IMR-90 (cell line): ENCODE data around the gene RRN3.

ENCODE experiments used
- BHLHE40 ChIP-seq: fragments of 150-350 bp; IDR thresholded peaks from 2 replicates; pipeline ENCODE4 v1.6.1; 2016; ENCODE audit warnings: mild to moderate bottlenecking, low read depth, low read length
- CEBPB ChIP-seq: IDR thresholded peaks from 2 replicates; pipeline ENCODE4 v1.6.1; 2012; ENCODE audit warnings: low read depth, low read length, improper control_type of control experiment
- CTCF ChIP-seq: conservative IDR thresholded peaks from 2 replicates; pipeline ENCODE4 v1.5.1; 2012; ENCODE audit warnings: mild to moderate bottlenecking, low read depth, low read length, improper control_type of control experiment
- ELK1 ChIP-seq: fragments of 150-350 bp; IDR thresholded peaks from 2 replicates; pipeline ENCODE4 v1.6.1; 2016; ENCODE audit warnings: low read depth, mild to moderate bottlenecking, low read length, moderate library complexity, borderline replicate concordance
- MAZ ChIP-seq: IDR thresholded peaks from 2 replicates; pipeline ENCODE4 v1.6.1; 2012; ENCODE audit warnings: low read depth, mild to moderate bottlenecking, low read length, improper control_type of control experiment, moderate library complexity, borderline replicate concordance
- MXI1 ChIP-seq: IDR thresholded peaks from 2 replicates; pipeline ENCODE4 v1.6.1; 2012; ENCODE audit warnings: low read depth, mild to moderate bottlenecking, low read length, moderate library complexity, borderline replicate concordance
- NFE2L2 ChIP-seq: fragments of 150-350 bp; IDR thresholded peaks from 2 replicates; pipeline ENCODE4 v1.6.1; 2016; ENCODE audit warnings: low read depth, mild to moderate bottlenecking, low read length
- POLR2A ChIP-seq: IDR thresholded peaks from 2 replicates; pipeline ENCODE4 v1.6.1; 2012; ENCODE audit warnings: mild to moderate bottlenecking, low read depth, low read length
- RAD21 ChIP-seq: IDR thresholded peaks from 2 replicates; pipeline ENCODE4 v1.6.1; 2012; ENCODE audit warnings: low read length, improper control_type of control experiment
- TF ChIP-seq, protein P1 (sequence below): fragments of 150-350 bp; IDR thresholded peaks from 2 replicates; pipeline ENCODE4 v1.6.1; 2017; ENCODE audit warnings: mild to moderate bottlenecking, antibody characterized with exemption, low read length, low read depth

DNA sequence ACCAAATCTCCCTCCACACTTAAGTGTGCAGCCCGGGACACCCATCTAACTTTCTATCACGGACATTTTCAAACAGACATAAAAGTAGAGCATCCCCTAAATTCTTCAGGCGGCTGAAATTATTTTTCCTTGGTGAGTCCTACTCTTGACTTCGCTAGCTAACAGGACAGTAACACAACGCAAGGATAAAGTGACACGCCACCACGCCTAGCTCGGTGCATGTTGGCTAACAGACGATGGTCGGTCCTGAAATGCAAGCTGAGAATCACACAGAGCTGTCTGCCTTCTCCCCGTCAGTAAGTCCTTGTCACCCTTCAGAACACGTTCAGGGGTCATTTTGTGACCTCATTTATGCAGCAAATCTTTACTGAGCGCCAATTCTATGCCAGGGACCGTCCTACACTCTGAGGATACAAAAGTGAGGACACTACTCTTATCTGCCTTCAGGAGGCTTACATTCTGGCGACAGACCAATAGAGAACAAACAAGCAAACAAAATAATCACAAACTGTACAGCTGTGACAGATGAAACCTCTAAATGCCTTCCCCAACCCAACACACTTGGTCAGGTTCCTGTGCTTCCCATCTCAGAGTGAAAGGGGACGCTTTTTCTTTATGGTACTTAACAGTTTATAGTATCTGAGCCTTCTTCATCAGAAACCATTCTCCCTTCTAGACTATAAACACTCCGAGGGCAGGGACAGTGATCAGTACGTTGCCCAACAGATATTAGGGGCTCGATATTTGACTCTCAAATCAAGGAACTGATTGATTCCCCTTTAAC lies 39.5 kb downstream of the RRN3 start:
- TF ChIP-seq BHLHE40: no peak
- TF ChIP-seq CTCF: no peak
- no peak for TF ChIP-seq ELK1
- TF ChIP-seq POLR2A: no peak
- no peak for TF ChIP-seq NFE2L2
- TF ChIP-seq MAZ: no peak
- TF ChIP-seq CEBPB: no peak
- TF ChIP-seq RAD21: no peak
- TF ChIP-seq, protein P1, sequence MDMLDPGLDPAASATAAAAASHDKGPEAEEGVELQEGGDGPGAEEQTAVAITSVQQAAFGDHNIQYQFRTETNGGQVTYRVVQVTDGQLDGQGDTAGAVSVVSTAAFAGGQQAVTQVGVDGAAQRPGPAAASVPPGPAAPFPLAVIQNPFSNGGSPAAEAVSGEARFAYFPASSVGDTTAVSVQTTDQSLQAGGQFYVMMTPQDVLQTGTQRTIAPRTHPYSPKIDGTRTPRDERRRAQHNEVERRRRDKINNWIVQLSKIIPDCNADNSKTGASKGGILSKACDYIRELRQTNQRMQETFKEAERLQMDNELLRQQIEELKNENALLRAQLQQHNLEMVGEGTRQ: no peak
- no peak for TF ChIP-seq MXI1
